Activated CD4-positive, alpha-beta T cell treated with anti-CD3 and anti-CD28 coated beads for 1 hour (primary cell): ENCODE results near the gene WDFY4.

Experiments used
- DNase-seq: peaks from one replicate; pipeline ENCODE4 v3.0.0-alpha.2; 2020

The WDFY4 gene

DNA sequence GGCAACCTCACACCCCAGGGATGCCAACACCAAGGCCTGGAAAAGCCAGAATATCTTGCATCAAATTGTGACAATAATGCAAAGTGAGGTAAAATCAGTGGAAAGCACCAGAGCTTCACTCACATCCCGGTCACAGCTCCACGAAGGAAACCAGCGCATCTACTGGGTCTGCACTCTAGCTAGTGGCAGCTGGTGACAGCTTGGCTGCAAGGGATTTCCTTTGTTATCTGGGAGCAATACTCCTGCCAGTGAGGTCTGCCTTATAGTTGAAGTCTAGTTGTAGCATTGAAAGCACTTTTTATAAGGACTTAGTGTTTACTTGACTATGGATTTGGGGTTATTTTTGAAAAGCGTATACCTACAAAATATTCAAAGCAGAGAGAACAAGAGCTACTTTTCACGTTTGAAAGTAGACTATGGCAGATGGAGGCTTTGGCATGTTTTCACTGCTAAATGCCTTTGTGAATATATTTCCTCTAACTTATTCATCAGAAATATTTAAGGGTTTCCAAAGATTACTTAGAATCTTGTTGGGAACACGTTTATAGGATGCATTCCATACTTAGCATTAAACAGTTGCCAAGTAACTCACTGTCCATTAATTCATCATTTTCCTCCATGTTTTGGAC lies 26.1 kb downstream of the WDFY4 start:
- DNase-seq, result no peak

DNA sequence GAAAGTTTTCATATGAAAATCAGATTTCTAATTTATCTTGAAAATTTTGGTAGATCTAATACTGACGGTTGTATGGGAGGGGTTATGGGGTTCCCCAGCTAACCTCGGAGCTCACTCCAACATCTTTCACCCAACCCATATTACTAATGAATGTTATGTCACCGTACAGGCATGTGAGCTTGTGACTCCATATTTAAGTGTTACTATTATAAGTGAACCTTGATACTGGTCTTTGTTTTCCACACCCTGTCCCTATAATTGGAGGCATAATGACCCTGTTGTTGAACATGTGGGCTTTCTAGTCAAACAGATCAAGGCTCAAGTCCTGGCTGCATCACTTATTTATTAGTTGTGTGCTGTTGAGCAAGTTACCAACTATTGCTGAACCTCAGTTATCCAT lies 27.2 kb downstream of the WDFY4 start:
- no peak for DNase-seq

DNA sequence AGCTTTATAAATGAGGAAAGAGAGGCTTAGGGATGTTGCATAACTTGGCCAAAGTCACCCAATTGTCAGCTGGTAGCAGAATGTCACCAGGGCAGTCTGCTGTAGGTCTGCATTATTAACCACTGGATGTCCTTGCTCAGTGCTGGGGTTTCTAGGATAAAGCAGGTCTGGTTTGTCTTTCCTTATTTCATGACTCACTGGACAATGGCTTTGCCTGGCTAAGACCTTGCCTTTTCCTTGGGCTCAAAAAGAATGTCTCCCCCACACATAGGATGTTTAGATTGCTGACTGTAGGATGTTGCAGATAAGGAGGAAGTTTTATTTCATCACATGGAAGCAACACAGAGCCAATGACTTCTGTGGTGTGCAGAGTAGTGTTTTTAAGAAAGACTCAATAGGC lies 29.4 kb downstream of the WDFY4 start:
- DNase-seq, result no peak

DNA sequence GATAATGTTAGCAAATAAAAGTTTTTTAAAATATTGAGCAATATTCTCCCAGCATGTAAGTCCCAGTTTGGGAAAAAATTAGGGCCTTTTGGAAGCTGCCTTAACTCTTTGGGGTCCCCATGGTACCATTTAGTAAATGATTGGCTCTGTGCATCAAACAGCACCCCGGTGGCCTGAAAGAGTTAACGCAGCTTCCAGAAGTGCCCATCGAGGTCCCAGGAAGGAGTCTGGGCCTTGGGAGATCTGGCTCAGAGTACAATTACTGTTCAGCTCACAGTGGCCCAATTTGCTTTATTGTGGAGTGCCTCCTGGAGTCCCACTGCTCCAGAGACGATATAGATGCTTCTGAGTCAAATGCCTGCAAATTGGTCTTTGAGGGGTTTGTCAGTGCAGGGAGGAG lies 31.7 kb downstream of the WDFY4 start:
- no peak for DNase-seq

DNA sequence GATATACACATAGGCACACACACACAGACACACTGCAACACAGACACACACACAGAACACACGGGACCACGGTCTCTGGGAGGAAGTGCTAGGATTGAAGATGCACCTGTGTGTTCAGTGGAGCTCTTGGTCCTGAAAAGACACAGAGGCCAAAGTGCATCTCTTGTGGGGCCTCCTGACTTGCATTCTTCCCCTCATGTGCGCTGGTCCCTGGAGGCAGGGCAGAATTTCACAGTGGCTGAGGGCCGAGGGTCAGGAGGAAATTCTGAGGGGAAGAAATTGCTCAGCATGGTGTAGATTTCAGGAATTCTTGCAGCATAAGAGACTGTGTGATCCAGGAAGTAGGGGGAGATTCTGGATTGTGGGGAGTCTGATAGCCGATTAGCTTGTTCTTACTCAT lies 35.9 kb downstream of the WDFY4 start:
- no peak for DNase-seq

DNA sequence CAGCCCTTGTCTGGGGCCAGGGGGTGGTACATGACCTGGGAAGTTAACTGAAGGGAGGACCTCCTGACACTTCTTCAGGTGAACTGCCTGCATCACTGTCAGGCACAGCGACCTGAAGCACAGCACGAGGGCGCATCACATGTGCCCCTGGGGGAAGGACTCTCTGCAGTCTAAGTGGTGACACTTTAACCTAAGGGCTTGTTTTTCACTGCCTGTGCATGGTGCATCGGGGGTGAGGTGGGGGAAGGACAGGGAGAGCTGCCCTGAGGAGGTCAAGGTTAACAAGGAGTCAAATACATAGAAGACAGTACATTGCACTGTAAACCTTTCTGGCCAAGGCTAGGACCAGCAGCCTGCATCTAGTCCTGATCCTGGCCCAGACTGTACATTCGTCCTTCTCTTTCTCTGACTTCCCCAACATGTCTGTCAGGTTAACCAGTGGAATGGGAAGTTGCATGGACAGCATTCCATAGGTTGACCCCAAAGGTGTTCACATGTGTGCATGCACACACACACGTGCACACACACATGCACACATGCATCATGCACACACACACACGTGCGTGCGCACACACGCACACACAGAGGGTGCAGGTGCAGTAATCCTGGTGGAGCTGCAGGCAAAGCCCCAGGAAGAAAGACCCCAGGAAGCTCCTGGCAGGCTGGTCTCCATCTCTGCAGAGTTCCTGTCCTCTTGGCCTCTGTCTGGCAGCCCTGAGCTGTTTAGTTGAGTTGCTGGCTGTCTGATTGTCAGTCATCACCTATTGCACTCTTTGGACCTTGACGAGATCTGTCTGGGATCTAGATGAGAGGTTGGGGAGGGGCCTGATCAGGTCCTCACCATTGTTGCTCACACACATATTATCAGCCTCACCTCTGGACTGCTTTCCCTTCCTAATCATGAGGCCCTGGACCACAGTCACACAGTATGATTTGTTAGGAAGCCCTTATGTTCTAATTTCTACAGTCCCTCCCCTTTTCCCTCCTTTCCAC lies 37.8 kb downstream of the WDFY4 start:
- DNase-seq, result no peak

DNA sequence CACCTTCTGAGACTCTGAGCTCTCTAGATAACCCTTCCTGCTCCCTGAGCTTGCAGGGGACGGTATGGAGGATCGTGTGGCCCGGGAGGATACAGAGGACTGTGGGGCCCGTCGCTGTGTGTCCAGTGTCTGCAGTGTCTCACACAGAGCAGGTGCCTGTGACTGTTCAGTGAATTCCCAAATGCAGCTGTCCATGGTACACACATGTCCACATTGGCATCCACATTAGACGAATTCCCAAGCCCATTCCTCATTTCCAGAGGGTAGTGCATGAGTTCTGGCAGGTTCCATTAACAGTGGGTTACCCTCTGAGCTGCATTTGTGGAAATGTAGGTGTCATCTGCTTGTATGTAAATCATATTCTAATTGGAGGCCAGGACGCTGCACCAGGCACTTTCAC lies 39.5 kb downstream of the WDFY4 start:
- no peak for DNase-seq

DNA sequence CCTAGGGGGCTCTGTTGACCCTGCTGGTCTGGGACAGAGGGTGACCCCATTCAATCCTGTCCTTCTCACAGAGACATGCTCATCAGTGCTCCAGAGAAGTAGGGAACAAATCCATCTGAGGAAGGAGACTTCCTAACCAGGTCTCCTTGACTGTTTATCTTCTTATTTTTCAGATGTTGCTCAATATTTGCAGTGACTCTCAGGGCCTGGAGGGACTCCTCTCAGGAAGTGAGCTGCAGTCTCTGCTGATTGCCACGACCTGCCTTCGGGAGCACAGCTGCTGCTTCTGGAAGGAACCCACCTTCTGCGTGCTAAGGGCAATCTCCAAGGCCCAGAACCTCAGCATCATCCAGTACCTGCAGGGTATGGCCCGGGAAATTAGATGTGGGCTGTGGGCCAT lies 41.0 kb downstream of the WDFY4 start:
- DNase-seq, result no peak

DNA sequence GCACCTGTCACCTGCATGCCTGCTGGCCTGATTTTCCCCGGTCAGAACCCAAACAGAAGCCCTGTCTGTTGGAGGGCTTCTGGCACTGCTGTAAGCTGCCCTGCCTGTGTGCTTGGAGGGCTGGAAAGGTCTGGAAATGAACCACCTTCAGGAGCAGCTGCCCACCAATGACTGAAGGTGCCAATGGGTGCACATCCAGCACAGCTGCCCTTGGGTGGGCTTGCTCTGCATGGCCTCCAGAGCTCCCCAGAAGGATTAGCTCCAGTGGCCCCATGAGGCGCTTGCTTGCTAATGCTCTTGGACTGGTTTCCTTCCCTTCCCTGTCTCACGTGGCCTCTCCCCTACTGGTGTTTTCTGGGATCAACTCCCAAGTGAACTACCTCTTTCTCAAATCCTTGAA lies 43.2 kb downstream of the WDFY4 start:
- DNase-seq, result no peak

DNA sequence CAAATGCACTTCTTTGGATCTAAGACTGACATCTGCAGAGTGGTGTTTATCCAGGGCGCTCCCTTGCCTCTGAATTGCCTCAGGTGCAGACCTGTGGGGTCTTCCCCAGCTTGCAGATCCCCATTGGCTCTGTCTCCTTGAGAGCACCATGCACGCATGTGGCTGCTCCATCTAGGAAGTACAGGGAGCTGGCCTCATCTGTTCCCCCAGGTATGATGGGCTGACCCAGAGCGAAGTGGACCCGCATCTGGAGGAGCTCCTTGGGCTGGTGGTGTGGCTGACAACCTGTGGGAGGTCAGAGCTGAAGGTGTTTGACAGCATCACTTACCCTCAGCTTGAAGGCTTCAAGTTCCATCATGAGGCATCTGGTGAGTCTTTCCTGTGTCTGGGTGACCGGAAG lies 44.5 kb downstream of the WDFY4 start:
- DNase-seq, result no peak

DNA sequence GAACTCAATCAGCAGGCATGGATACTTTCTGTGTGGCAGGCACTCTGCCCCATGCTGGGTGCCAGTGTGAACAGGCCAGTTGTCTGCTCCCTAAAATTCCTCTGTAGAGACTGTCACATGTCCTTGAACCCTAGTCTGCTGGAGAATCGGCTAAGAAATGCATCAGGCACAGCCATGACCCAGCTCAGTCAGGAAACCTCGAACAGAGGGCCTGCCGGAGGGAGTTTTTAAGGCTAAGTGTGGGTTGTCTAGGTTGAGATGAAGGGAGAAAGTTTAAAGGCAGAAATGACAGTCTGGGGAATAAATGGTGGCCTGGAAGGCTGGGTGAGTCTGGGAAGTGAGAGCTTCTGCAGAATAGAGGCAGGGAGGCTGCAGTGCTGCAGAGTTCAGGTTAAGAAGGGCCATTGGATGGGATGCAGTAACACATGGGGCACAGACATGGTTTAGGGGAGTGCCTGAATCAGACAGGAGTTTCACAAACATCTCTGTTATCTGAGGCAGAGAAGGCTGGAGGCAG lies 45.3 kb downstream of the WDFY4 start:
- no peak for DNase-seq

DNA sequence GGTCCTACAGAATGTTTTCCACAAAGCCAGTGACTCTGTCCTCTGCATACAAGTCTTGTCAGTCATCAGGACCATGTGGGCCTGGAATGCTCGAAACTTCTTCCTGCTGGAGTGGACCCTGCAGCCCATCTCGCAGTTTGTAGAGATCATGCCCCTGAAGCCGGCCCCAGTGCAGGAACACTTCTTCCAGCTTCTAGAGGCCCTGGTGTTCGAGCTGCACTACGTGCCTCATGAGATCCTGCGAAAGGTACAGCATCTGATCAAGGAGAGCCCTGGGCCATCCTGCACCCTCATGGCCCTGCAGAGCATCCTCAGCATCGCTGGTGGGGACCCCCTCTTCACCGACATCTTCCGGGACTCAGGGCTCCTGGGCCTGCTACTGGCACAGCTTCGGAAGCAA lies 46.5 kb downstream of the WDFY4 start:
- no peak for DNase-seq

DNA sequence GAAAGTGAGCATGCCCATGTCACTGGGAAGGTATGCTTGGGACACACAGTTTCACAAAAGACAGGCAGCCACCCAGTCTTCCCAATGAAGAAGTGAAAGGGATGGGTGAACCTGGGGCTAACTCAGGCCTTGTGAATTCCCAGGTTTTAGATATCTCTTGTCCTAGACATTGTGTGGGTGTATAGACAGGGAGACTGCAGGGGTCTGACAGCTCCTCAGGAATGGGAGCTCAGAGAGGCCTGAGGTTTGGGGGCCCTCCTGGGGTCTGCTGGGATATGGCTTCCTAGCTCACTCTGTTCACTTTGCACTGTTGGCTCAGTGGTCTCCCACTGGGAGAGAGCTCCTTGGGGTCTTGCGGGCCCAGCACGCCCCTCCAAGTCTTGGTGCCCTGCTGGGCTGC lies 47.0 kb downstream of the WDFY4 start:
- DNase-seq, result no peak

DNA sequence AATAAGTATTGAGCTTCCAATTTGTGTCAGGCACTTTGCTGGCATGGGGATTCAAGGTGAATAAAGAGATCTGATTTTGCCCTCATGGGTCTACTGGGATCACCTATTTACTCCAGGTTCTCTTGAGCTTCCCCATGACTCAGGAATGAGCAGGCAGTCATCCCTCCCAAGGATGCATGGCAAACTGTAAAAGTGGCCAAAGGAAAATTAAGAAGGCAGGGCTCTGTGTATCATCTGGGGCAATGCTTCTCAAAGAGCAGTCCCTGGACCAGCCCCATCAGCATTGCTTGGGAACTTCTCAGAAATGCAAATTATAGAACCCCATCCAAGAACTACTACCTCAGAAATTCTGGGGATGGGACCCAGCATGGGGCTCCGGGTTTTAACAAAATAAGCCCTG lies 48.7 kb downstream of the WDFY4 start:
- no peak for DNase-seq

DNA sequence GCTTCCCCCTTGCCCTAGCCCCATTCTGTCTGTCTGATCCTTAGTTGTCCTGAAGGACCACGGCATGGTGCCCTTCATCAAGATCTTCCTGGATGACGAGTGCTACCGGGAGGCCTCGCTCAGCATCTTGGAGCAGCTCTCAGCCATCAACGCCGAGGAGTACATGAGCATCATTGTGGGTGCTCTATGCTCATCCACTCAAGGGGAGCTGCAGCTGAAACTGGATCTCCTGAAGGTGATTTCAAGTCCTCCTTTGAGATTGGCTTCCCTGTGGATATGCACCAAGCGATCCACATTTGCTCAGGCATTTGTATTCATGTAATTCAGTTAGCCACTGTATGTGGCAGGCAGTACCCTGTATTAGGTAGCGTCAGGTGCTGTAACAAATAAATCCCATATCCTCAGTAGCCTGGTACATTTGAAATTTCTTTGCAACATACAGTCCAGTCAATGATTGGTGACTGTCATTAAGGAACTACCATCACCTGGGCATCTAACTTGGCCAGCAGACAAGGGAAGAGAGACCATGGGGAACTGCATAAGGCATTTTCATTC lies 51.2 kb downstream of the WDFY4 start:
- no peak for DNase-seq

DNA sequence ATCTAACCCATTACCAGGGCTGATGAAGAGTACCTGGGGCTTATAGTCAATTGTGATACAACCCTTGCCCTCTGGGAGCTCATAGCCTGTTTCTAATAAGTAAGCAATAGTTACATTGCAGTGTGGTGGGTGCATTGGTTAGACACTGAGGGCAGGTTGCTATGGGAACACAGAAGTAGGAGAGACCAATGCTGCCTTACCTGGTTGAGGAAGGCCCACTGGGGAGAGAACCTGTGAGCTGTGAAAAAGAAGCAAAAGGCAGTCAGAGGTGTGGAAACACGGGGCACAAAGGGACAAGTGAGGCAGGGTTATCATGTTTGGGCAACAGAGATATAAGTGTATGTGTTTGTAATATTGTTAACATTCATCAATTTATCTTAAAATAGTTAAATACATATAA lies 51.9 kb downstream of the WDFY4 start:
- DNase-seq, result no peak

DNA sequence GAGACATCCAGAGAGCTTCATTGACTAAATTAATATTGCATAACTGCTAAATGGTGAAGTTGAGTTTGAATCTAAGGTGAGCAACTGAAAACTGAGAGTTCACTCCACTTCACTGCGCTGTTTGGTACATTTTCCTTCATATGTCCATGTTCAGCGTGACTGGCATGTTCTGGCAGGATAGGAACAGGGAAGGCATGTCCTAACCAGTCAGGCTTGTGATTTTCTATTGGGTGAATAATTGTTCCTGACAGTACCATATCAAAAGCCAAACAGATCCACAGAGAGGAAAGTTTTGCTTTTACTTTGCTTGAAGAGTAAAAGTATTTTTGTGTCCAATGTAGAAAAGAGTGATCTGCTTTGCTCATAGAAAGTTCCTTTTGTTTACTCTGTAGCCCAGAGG lies 53.2 kb downstream of the WDFY4 start:
- DNase-seq, result no peak

DNA sequence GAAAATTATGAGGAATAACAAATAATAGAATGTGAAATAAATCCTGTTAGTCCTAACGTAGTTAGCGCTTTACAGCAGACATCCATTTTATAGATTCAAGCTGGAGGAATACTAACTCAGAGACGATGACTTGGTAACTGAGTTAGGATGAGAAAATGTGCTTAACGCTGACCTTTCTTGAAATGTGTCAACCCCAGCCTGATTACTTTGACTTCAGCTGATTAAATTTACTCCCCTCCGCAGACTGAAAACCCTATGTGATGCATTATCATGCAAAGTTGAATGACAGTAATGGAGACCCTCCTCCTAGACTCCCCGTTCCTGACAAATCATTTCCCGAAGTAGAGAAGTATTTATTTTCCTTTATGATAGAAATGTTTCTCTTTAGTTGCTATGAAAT lies 54.5 kb downstream of the WDFY4 start:
- no peak for DNase-seq

DNA sequence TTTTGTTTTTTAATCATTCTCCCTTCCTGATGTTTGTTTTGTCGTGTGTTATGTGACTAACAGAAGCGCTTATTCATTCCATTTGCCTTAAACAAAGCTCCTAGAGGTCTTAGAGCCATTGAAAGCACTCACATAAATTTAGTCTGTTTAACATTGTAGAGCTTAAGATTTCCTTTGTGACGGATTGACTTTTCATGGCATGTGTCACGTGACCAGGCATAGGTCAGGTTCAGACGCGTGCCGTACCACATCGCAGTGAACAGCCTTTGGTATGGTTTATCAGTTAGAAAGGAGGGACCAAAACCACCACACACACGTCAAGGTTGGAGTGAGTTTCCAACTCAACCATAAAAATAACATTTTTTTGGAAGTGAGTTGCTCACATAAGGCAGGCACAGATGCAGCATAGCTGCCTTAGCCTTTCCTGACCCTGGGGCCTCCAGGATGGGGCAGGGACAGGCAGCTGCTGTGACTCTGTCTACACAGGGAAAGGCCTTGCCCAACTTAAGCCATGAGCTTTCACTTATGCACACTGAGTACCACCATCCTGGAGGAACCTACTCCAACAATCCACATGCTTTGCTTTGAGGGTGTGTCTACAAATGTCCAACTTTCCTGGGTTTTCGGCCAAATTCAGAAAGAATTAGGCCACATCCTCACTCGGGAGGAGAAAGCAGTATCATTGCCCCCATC lies 55.5 kb downstream of the WDFY4 start:
- no peak for DNase-seq

DNA sequence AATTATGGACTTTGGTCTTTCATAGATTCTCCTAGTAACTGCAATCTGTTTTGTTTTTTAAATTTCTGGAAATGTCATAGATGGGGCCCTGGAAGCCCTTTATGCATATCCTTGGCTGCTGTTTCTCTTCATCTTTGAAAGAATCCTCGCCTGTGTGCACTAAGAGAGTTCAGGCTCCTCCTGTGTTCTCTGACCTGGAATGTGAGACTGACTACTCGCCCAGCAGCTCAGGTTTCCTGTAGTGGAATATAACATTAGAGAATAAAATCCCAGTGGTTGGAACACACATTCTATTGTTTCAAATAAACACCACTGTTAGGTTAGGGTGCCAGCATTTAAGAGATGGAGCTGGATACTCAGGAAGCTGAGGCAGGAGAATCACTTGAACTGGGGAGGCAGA lies 56.3 kb downstream of the WDFY4 start:
- no peak for DNase-seq

DNA sequence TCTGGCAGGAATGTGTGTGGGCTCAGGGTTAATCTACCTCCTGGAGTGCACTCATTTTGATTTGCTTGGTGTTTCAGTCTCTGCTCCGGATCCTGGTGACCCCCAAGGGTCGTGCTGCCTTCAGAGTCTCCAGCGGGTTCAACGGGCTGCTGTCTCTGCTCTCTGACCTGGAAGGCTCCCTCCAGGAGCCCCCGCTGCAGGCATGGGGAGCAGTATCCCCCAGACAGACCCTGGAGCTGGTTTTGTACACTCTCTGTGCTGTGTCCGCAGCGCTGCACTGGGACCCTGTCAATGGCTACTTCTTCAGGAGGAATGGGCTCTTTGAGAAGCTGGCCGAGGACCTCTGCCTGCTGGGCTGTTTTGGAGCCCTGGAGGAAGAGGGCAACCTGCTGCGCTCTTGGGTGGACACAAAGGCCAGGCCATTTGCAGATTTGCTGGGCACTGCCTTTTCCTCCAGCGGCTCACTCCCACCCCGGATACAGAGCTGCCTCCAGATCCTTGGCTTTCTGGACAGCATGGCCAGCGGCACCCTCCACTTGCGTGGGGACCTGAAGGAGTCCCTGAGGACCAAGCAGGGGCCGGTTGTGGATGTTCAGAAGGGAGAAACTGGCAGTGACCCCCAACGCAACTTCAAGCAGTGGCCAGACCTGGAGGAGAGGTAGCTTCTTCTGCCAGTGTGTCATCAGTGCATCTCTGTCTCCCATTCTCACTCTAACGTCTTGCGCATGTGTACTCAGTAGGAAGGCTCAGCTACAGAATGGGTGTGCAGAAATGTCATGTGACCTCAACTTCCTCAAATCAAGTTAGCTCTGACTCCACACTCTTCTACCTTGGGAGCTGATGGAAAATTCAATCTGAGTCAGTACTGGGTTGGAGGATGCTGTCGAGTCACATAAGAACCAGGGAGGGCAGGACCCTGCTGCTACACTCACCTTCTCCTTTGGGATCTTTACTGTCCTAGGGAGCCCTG lies 58.5 kb downstream of the WDFY4 start:
- DNase-seq, result no peak

DNA sequence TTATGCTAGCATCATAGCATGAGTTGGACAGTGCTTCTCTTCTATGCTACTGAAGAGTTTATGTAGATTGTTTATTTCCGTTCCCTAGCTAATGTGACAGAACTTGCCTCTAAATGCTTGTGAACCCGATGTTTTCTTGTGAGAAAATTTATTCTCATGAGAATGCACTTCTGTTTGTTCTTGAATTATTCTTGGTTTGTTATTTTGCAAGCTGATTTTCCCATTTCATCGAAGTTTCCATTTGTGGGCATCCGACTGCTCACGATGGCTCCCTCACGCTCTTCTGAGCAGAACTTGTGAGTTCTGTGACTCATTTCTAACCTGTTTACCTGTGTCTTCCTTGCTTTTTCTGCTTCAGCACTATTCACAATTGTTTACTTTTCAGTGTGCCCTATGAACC lies 59.9 kb downstream of the WDFY4 start:
- no peak for DNase-seq
